DND-41 (cell line): ENCODE data around the gene LRRC3.

Experiments used
- EZH2 ChIP-seq: IDR thresholded peaks from 3 replicates; pipeline ENCODE4 v1.6.1; 2012; ENCODE audit warnings: borderline replicate concordance, low read depth, mild to moderate bottlenecking, moderate library complexity, low read length, inconsistent platforms; ENCODE audit not compliant: severe bottlenecking
- TF ChIP-seq, protein P1 (sequence below): IDR thresholded peaks from 2 replicates; pipeline ENCODE4 v1.5.1; 2012; ENCODE audit warnings: borderline replicate concordance, low read length, moderate library complexity, mild to moderate bottlenecking; ENCODE audit not compliant: poor library complexity, severe bottlenecking; ENCODE audit errors: extremely low read depth

DNA sequence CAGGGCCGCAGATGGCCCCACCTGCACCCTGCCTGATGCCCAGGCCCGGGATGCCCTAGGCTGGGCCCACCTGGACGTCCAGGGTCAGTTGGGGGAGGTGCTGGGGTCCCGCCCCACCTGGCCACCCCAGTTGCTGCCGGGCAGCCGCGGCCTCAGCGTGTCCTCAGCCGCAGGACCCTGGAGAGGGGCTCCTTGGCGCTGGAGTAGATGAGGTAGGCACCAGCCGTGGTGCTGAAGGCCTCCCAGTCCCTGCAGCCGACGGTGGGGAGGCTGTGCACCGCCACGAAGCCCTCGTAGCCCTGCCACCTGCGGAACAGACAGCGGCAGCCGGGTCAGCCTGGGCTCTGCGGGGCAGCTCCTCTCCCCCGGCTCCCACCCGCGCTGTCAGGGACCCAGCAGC lies 44.3 kb downstream of the LRRC3 start:
- TF ChIP-seq, protein P1, sequence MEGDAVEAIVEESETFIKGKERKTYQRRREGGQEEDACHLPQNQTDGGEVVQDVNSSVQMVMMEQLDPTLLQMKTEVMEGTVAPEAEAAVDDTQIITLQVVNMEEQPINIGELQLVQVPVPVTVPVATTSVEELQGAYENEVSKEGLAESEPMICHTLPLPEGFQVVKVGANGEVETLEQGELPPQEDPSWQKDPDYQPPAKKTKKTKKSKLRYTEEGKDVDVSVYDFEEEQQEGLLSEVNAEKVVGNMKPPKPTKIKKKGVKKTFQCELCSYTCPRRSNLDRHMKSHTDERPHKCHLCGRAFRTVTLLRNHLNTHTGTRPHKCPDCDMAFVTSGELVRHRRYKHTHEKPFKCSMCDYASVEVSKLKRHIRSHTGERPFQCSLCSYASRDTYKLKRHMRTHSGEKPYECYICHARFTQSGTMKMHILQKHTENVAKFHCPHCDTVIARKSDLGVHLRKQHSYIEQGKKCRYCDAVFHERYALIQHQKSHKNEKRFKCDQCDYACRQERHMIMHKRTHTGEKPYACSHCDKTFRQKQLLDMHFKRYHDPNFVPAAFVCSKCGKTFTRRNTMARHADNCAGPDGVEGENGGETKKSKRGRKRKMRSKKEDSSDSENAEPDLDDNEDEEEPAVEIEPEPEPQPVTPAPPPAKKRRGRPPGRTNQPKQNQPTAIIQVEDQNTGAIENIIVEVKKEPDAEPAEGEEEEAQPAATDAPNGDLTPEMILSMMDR: no peak
- TF ChIP-seq EZH2: no peak
